Ramos (cell line): ENCODE results near the gene SRSF5.
"Not testable (repeated sequence)": the region's sequence is repeated elsewhere in the genome, so short reads cannot be mapped to it uniquely, and the experiment has no call there.

ENCODE experiments used
- in situ Hi-C: fragments of 300-500 bp; cut with MboI; formaldehyde crosslinking; loops from one replicate; pipeline ENCODE4 v1.14.3; 2022; ENCODE audit warnings: low sequenced_read_pairs; ENCODE audit not compliant: unreplicated experiment

SRSF5 gene

DNA sequence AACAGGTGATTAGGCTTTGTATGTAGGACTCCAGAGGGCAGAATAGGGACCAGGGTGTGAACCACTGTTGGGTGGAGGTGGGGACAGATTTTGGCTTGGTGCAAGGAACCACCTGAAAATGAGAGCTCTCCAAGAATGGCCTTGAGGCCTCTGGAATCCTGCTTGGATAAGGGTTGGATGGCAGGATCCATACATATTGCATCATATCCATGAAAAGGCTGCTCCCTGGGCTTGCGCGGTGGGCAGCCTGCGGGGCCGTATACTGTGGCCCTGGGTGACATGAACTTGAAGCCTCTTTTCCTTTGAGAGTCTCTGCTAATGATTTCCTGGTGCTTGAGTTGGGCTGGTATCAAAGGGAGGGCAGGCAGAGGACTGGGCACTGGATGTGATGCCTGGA, 31.4 kb downstream of the SRSF5 start:
- in situ Hi-C loops, result no loop called here

DNA sequence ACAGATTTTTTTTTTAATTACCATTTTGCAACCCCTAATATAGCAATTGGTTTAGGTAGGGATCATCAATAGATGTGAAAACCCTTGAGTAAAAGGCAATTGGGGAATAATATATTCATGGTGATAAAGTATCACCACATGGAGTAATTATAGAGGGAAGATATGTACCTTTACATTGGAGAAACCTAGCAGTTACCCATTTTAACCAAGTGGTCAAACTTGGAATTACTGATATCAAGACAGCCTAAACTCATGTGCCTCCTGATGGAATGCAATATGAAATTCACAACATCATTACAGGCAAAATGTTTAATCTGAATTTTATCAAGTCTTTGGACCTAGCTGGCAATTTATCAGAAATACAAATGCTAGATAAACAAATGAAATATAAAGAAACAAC, 36.8 kb downstream of the SRSF5 start:
- in situ Hi-C loops, result no loop called here

DNA sequence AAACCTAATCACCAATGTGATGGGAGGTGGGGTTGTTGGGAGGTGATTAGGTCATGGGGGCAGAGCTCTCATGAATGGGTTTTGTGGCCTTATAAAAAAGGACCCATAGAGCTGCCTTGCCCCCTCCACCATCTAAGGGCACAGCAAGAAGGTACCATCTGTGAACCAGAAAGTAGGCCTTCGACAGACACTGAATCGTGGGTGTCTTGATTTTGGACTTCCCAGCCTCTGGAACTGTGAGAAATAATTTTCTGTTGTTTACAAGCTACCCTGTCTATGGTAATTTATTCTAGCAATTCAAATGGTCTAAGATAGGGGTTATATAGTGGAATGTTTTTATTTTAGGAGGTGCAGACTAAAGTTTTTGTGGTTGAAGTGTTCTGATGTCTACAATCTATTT, 38.0 kb downstream of the SRSF5 start:
- in situ Hi-C loops, result no loop called here

DNA sequence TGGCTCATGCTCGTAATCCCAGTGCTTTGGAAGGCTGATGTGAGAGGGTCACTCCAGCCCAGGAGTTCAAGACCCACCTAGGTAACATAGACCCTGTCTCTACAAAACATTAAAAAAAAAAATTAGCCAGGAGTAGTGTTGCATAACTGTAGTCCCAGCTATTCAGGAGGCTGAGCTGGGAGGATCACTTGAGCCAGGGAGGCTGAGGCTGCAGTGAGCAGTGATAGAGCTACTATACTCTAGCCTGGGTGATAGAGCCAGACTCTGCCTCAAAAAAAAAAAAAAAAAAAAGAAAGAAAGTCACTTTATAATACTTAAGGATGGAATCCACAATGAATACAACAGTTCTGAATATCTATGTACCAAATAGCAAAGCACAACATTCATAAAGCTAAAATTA, 40.2 kb downstream of the SRSF5 start:
- in situ Hi-C loops, result no loop called here

DNA sequence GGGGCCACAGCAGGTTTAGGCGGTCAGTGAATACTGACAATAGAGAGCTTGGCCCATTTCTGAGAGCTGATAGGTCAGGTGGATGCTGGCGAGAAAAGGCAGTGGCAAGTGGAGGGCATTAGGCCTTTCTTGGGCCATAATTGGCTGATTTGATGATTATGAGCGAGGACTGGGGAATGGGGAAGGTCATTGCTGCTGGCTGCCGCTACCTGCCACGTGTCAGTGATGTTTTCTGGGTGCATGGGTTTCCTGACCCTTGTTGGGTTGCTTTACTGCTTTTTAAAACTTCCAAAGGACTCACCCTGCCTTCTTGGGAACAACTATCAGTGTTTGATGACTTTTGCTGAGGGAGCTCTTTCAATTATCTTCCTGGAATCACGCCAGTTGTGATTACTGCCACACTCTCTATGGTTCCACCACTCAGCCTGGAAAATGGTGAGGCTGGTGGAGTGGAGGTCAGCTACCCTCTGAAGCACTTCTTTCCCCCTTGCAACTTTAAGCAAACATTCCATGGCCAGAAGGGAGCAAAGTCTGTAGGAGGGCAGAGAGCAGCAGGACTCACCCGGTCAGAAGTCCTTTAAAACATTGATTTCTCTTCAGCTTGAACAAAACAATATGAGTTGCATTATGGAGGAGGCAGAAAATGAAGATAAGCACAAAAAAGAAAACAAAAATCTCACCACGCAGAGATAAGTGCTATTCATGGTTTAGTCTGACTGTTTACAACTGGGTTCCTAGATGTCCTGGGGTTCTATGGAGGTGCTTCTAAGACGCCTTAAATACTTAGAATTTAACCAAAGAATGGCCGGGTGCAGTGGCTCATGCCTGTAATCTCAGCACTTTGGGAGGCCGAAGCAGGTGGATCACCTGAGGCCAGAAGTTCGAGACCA, 42.2 kb downstream of the SRSF5 start:
- in situ Hi-C loops, result no loop called here

DNA sequence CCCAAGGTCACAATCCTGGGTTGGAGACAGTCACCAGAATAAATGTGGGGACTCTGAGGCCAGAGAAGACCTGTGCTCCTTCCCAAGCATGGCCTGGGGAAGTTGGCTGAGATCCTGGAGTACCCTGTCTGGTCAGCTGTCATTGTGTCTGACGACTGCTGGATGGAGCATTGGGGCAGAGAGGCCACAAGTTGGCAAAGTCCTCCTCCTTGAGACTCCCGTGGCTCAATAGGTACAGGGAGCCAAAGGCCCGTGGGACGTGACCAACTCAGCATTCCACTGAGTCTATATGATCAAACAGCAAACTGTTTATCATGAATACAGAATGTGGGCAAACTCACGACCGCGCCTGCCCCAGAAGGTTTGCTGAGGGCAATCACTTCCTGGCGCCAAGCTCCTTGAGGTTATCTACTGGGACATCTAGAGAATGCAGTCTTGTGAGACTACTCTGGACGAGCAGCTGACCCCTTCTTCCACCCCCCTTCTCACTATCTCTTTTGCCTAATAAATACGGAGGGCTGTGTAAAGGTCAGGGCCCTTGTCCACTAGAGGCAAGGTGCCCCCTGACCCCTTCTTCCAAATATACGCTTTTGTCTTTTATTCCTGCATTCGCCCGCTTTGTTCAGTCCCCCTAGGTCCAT, 44.4 kb downstream of the SRSF5 start:
- in situ Hi-C loops, result no loop called here

DNA sequence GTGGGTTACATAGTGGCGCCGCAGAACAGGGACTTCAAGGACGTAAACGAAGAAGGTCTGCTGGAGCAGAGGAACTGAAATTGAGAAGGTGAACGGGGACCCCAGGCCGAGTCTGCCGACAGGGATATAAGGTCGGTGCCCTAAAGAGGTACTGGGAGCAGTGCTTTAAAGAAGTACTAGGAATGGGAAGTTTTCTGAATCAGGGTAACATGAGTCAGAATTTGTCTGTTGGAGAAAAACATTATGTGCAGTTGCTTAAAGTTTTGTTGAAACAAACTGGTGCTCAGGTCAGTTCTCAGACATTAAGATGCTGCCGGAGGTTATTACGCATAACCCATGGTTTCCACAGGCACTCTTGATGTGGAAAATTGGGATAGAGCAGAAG, 44.9 kb downstream of the SRSF5 start:
- in situ Hi-C loops, result no loop called here

DNA sequence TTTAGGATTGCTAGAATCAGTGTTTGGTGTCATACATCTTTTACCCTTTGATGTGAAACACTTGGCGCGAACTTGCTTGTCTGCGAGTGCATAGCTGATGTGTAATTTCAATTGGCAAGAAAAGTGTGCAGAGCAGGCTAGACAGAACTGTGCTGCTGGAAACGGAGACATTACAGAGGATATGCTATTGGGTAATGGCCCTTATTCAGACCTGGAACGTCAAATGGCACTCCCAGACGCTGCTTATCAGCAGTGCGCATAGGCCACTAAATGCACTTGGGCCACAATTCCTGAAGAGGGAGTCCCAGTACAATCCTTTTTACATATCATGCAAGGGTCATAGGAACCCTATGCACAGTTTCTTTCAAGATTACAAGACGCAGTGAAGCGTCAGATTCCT, 45.8 kb downstream of the SRSF5 start:
- in situ Hi-C loops, result no loop called here

DNA sequence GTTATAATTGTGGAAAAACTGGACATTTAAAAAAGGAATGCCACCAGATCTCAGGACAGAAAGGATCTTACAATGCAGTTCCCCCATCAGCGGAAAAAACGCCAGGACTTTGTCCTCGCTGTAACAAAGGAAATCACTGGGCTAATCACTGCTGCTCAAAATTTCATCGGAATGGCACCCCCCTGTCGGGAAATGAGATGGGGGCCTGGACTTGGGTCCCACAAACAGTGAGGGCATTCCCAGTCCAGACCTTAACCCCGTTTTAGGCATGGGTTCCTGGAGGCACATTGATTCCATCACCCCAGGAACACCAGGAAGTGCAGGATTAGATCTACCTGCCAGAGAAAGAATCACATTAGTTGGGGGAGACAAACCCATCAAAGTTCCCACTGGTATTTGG, 46.4 kb downstream of the SRSF5 start:
- in situ Hi-C loops, result not testable (repeated sequence)

DNA sequence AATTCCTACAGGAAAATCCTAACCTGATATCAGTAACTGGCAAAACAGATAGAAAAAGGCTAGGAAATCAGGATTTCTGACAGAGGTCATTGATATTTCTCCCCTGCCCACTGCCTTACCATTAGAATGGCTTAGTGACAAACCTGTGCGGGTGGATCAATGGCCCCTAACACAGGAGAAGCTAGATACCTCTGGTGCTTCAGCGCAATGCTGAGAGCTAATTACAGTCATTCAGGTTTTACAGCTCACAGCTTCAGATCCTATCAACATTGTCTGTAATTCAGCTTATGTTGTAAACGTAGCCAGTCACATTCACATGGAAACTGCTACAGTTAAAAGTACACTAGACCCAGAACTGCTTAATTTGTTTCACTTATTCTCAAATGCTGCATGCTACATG, 47.5 kb downstream of the SRSF5 start:
- in situ Hi-C loops, result no loop called here

DNA sequence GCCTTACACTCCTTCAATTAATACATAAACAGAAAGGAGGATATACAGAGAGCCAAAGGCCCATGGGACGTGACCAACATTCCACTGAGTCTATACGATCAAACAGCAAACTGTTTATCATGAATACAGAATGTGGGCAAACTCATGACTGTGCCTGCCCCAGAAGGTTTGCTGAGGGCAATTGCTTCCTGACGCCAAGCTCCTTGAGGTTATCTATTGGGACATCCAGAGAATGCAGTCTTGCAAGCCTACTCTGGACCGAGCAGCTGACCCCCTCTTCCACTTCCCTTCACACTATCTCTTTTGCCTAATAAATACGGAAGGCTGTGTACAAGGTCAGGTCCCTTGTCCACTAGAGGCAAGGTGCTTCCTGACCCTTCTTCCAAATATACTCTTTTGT, 48.6 kb downstream of the SRSF5 start:
- in situ Hi-C loops, result no loop called here

DNA sequence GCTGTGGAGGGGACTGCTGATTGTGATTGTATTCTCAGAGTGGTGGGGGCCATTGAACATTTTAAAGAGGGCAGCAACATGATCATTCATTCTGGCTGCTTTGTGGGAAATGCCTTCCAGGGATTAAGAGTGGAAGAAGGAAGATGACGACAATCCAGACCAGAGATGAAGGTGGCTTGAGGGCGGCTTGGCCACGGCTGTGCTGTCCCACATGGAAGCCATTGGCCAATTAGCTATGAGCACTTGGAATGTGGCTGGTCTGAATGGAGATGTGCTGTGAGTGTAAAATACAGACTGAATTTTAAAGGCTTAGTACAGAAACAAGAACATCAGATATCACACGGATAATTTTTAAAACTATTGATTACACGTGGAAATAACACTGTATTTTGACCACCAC, 49.3 kb downstream of the SRSF5 start:
- in situ Hi-C loops, result no loop called here

DNA sequence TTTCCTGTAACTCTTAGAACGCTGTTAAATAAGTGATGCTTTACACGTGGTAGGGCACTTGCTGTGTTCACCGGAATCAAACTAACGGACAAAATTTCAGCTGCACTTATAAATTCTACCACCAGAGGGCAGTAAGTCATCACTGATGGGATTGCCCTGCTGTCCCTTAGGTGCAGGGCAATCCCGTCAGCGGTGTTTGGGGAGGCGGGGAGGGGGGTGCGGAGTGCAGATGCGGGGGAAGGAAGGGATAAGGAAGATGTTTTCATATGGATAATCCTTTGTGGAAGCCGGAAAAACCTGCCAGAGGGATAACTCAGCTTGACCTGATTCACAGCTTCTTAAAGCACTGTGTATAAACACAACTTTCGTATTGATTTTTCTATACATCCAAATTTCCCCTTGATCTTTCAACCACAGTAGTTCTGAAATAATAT, 51.8 kb downstream of the SRSF5 start:
- in situ Hi-C loops, result no loop called here

DNA sequence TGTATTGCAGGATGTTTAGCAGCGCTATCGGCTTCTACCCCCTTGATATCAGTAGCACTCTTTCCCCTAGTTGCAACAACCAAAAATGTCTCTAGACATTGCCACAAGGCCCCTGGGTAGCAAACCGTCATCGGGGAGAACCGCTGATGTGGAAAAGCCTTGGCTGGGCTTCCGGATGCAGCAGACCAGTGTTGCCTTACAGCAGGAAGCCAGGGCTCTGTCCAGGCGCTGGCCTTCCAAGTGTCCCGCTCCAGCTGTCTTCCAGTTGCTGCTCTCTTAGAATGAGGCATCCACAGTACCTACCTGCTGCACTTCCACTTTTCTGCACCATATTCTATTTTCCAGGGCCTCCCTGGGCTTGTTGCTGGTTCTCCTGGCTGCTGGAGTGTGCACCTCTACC, 52.7 kb downstream of the SRSF5 start:
- in situ Hi-C loops, result loop anchor here (5.0 kb wide), 1 partner anchor 208 kb away; no protein-coding TSS in a partner anchor

DNA sequence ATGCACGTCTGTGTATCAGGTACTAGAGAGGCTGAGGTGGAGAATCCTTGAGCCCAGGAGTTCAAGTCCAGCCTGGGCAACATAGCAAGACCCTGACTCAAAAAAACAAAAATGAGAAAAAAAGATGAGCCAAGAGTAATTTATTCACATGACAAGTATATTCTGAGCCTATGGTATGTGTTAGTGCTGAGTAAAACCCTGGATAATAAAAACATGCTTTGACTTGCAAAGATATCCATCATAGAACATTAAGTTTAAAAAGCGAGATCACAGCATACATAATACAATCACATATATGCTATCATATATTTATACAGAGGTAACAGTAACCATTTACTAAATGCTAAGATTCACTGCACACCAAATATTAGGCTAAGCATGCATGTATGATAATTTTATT, 54.0 kb downstream of the SRSF5 start:
- in situ Hi-C loops, result loop anchor here (5.0 kb wide), 1 partner anchor 206 kb away; no protein-coding TSS in a partner anchor
